HCT116 (cell line): ENCODE results near the gene ACCS. TPM values are rescaled to one million over a fixed set of nuclear protein-coding genes. Genes with fewer than 3 reads are reported as not detected.

Experiments
- ATAC-seq: fragments of 200-7000 bp; cut with Tn5 transposase; 2 replicates; pipeline ENCODE4 v1.9.1; 2020; ENCODE audit warnings: mild to moderate bottlenecking, moderate library complexity
- BruUV-seq: library from RNA; stranded (reverse); fragments of 400-500 nt; replicated peaks from 2 replicates; lab custom pipeline; 2021; lab: Mats Ljungman, UMichigan
- CTCF ChIA-PET: fragments of 300-600 bp; sonication (Branson Sonifier 250); formaldehyde crosslinking; loops from one replicate; lab custom pipeline; 2021; ENCODE audit warnings: antibody characterized with exemption; lab: Charles Lee
- POLR2A ChIA-PET: fragments of 300-600, 350-600 bp; sonication (Branson Sonifier 250); formaldehyde crosslinking; loops from one replicate; lab custom pipeline; 2021; ENCODE audit warnings: antibody characterized with exemption; lab: Charles Lee
- RAD21 ChIA-PET, 2 experiments: fragments of 300-600 bp; sonication (Branson Sonifier 250); formaldehyde crosslinking; loops; one replicate each; lab custom pipeline; 2023; ENCODE audit warnings: low total read pairs in 2 of 2; ENCODE audit not compliant: uncharacterized antibody in 2 of 2, unreplicated experiment in 2 of 2, low non-redundant PET in 1 of 2; lab: Charles Lee
- DNase-seq: peaks from one replicate; pipeline ENCODE4 v3.0.0-alpha.2; 2010; ENCODE audit warnings: low read depth, low spot score
- H2AFZ ChIP-seq: fragments of 200-600 bp; shearing (Covaris generic), sonication (generic); 2 replicates; pipeline ENCODE4 v1.6.1; 2017; ENCODE audit warnings: low read depth, mixed run types, mixed read lengths, antibody characterized with exemption, low read length; ENCODE audit not compliant: poor library complexity, severe bottlenecking
- H3K27ac ChIP-seq: 2 replicates; pipeline ENCODE4 v1.5.1; 2012; ENCODE audit warnings: low read depth, low read length
- H3K27me3 ChIP-seq: fragments of 200-600 bp; sonication (generic); 2 replicates; pipeline ENCODE4 v1.6.1; 2016; ENCODE audit warnings: mixed run types, low read length, mixed read lengths; ENCODE audit not compliant: insufficient read depth
- H3K36me3 ChIP-seq, 2 experiments: fragments of 200-500 bp in 1 of 2; fragments of 200-600 bp in 1 of 2; sonication (Bioruptor generic) in 1 of 2; sonication (generic) in 1 of 2; 2 replicates each; pipeline versions ENCODE4 v1.5.1 to v1.6.1; 2014 to 2016; ENCODE audit warnings: low read length in 2 of 2, inconsistent platforms in 1 of 2, mixed read lengths in 1 of 2, mixed run types in 1 of 2; ENCODE audit not compliant: insufficient read depth in 2 of 2, control insufficient read depth in 1 of 2
- H3K4me1 ChIP-seq, 2 experiments: fragments of 200-600 bp in 1 of 2; sonication (generic) in 1 of 2; 2 replicates each; pipeline versions ENCODE4 v1.5.1 to v1.6.1; 2012 to 2017; ENCODE audit warnings: low read length in 2 of 2, inconsistent platforms in 1 of 2, mild to moderate bottlenecking in 1 of 2, mixed read lengths in 1 of 2, mixed run types in 1 of 2, moderate library complexity in 1 of 2; ENCODE audit not compliant: insufficient read depth in 2 of 2, control insufficient read depth in 1 of 2
- H3K4me2 ChIP-seq: fragments of 200-600 bp; sonication (generic); 2 replicates; pipeline ENCODE4 v1.6.1; 2017; ENCODE audit warnings: mixed run types, low read length, mixed read lengths
- H3K4me3 ChIP-seq, 2 experiments: fragments of 200-600 bp in 1 of 2; sonication (generic) in 1 of 2; replicated peaks in 1 of 2; 2 replicates each; pipeline ENCODE4 v1.5.1; 2011 to 2016; ENCODE audit warnings: low read length in 2 of 2, control low read depth in 1 of 2, low read depth in 1 of 2, mild to moderate bottlenecking in 1 of 2, mixed read lengths in 1 of 2, mixed run types in 1 of 2
- H3K79me2 ChIP-seq: fragments of 200-600 bp; sonication (generic); 2 replicates; pipeline ENCODE4 v1.6.1; 2017; ENCODE audit warnings: mild to moderate bottlenecking, mixed run types, low read length, moderate library complexity, mixed read lengths; ENCODE audit not compliant: insufficient read depth
- H3K9ac ChIP-seq: fragments of 200-600 bp; sonication (generic); 2 replicates; pipeline ENCODE4 v1.6.1; 2016; ENCODE audit warnings: low read length, mixed read lengths
- H3K9me2 ChIP-seq: fragments of 200-600 bp; sonication (generic), shearing (Covaris generic); 2 replicates; pipeline ENCODE4 v1.6.1; 2017; ENCODE audit warnings: mixed run types, mild to moderate bottlenecking, moderate library complexity; ENCODE audit not compliant: insufficient read depth
- H3K9me3 ChIP-seq, 2 experiments: fragments of 200-500 bp in 1 of 2; fragments of 200-600 bp in 1 of 2; sonication (Bioruptor generic) in 1 of 2; sonication (generic) in 1 of 2; 2 replicates each; pipeline ENCODE4 v1.6.1; 2014 to 2017; ENCODE audit warnings: low read length in 2 of 2, mixed read lengths in 2 of 2, inconsistent platforms in 1 of 2, low read depth in 1 of 2, mild to moderate bottlenecking in 1 of 2, mixed run types in 1 of 2, moderate library complexity in 1 of 2; ENCODE audit not compliant: control insufficient read depth in 1 of 2, insufficient read depth in 1 of 2
- H4K20me1 ChIP-seq: fragments of 200-600 bp; sonication (generic), shearing (Covaris generic); 2 replicates; pipeline ENCODE4 v1.6.1; 2017; ENCODE audit warnings: mixed run types, mild to moderate bottlenecking, moderate library complexity; ENCODE audit not compliant: insufficient read depth
- CBX3 ChIP-seq: IDR thresholded peaks from 2 replicates; pipeline ENCODE4 v1.6.1; 2012; ENCODE audit warnings: low read depth
- CEBPB ChIP-seq: IDR thresholded peaks from 2 replicates; pipeline ENCODE4 v1.6.1; 2012; ENCODE audit warnings: low read depth
- CTCF ChIP-seq, 3 experiments: fragments of 200-600 bp in 1 of 3; sonication (generic) in 1 of 3; IDR thresholded peaks in 2 of 3; conservative IDR thresholded peaks in 1 of 3; 2 replicates each; pipeline ENCODE4 v1.5.1; 2012 to 2017; ENCODE audit warnings: low read depth in 2 of 3, low read length in 2 of 3, antibody characterized with exemption in 1 of 3, borderline replicate concordance in 1 of 3, control low read depth in 1 of 3, mild to moderate bottlenecking in 1 of 3, mixed read lengths in 1 of 3, mixed run types in 1 of 3, moderate library complexity in 1 of 3; ENCODE audit not compliant: insufficient read depth in 1 of 3
- FOSL1 ChIP-seq: IDR thresholded peaks from 2 replicates; pipeline ENCODE4 v1.6.1; 2012; ENCODE audit warnings: low read depth
- JUND ChIP-seq: IDR thresholded peaks from 2 replicates; pipeline ENCODE4 v1.6.1; 2012
- MAX ChIP-seq: IDR thresholded peaks from 2 replicates; pipeline ENCODE4 v1.6.1; 2012
- POLR2A ChIP-seq: IDR thresholded peaks from 2 replicates; pipeline ENCODE4 v1.7.0; 2011; ENCODE audit warnings: borderline replicate concordance; ENCODE audit not compliant: insufficient read depth, insufficient read length; ENCODE audit errors: extremely low read depth
- POLR2AphosphoS5 ChIP-seq: IDR thresholded peaks from 2 replicates; pipeline ENCODE4 v1.6.1; 2011; ENCODE audit warnings: mild to moderate bottlenecking, low read depth, low read length, moderate library complexity
- REST ChIP-seq: IDR thresholded peaks from 2 replicates; pipeline ENCODE4 v1.6.1; 2012; ENCODE audit warnings: low read depth
- SIN3A ChIP-seq: IDR thresholded peaks from 2 replicates; pipeline ENCODE4 v1.6.1; 2012; ENCODE audit warnings: low read depth
- SP1 ChIP-seq: IDR thresholded peaks from 2 replicates; pipeline ENCODE4 v1.6.1; 2012; ENCODE audit warnings: low read depth
- SRF ChIP-seq: IDR thresholded peaks from 2 replicates; pipeline ENCODE4 v1.6.1; 2012; ENCODE audit warnings: low read depth
- ZBTB33 ChIP-seq: IDR thresholded peaks from 2 replicates; pipeline ENCODE4 v1.6.1; 2011; ENCODE audit warnings: mild to moderate bottlenecking, low read length, moderate library complexity; ENCODE audit not compliant: insufficient replicate concordance; ENCODE audit errors: extremely low read depth
- ZFX ChIP-seq: fragments of 450-650 bp; IDR thresholded peaks from 2 replicates; pipeline ENCODE4 v1.6.1; 2017
- ZNF274 ChIP-seq: fragments of 200-500 bp; sonication (Bioruptor generic); IDR thresholded peaks from 2 replicates; pipeline ENCODE4 v1.6.1; 2014; ENCODE audit warnings: mild to moderate bottlenecking, low read depth, low read length, inconsistent platforms
- intact Hi-C: fragments of 100-400 bp; cut with micrococcal nuclease; formaldehyde crosslinking; loops from 2 replicates; pipeline ENCODE4 v1.10.0; 2022
- total RNA-seq: library from RNA; stranded (reverse); gene quantifications from one replicate; pipeline ENCODE4 v1.2.1, GENCODE V29; 2021; ENCODE audit not compliant: unreplicated experiment

Gene ACCS
- total RNA-seq, 1 experiment from 2014 or later: 13.2 TPM

- peaks cover 10 to 15% of the 10 kb centered on the region in 2 experiments; a peak in 2 of 4 replicates for H3K36me3 ChIP-seq
- no peak overlapping the region for H3K9ac ChIP-seq
- H3K27me3 ChIP-seq: no peaks in the 10 kb centered on the region
- H3K4me1 ChIP-seq: no peaks in the 10 kb centered on the region
- ChIA-PET CTCF (no interaction called here), RAD21 (no interaction called here), POLR2A (no interaction called here)
- H3K4me3 ChIP-seq: no peak overlapping the region
- no peaks in the 10 kb centered on the region for H3K9me3 ChIP-seq
- intact Hi-C loops: no loop called here
- BruUV-seq: no TSS peak
- ATAC-seq: no peak
- H3K4me2 ChIP-seq: no peak overlapping the region
- H3K79me2 ChIP-seq: no peaks in the 10 kb centered on the region; the same call in 1 of the 2 replicates
- no peak overlapping the region for H3K27ac ChIP-seq
- H4K20me1 ChIP-seq: no peaks in the 10 kb centered on the region
- TF ChIP-seq ZFX (no peak), FOSL1 (no peak), ZBTB33 (no peak), ZNF274 (no peak), MAX (no peak), POLR2A (no peak), SP1 (no peak), SRF (no peak), CTCF (IDR thresholded peaks at IDR 0.05 in 2 of 3, conservative IDR thresholded peaks at IDR 0.05 in 1 of 3; ENCODE audit: borderline replicate concordance in 1 of 3, insufficient read depth in 1 of 3, low read depth in 2 of 3, low read length in 2 of 3) (no peak), SIN3A (no peak), CBX3 (no peak), REST (no peak), JUND (no peak), POLR2AphosphoS5 (no peak), CEBPB (no peak)
- H3K9me2 ChIP-seq: no peaks in the 10 kb centered on the region
- H2AFZ ChIP-seq: no peak overlapping the region
- DNase-seq: no peak
These were observed 47.5 kb downstream of the ACCS start for GRCh38 chr11:44113572-44113971.
